Testis (tissue), 2 donors: Measurements from ENCODE around the gene MAGEA3.
"Not testable (repeated sequence)": the region's sequence is repeated elsewhere in the genome, so short reads cannot be mapped to it uniquely, and the experiment has no call there.

Experiments
- POLR2A ChIP-seq: fragments of 450-650 bp; IDR thresholded peaks from one replicate; pipeline ENCODE4 v1.6.1; 2017; ENCODE audit warnings: antibody characterized with exemption, mild to moderate bottlenecking, moderate library complexity
- TF ChIP-seq, protein P1 (sequence below), 3 experiments: fragments of 450-650 bp in 2 of 3; fragments of 200-600 bp in 1 of 3; sonication (generic) in 1 of 3; IDR thresholded peaks; one replicate each; pipeline ENCODE4 v1.5.1; 2016 to 2019; ENCODE audit warnings: antibody characterized with exemption in 3 of 3, mild to moderate bottlenecking in 2 of 3, moderate library complexity in 1 of 3

GRCh38 chrX:152700390-152700789 is 1.8 kb downstream of the MAGEA3 start:
- TF ChIP-seq POLR2A = not testable (repeated sequence)
- TF ChIP-seq, protein P1, sequence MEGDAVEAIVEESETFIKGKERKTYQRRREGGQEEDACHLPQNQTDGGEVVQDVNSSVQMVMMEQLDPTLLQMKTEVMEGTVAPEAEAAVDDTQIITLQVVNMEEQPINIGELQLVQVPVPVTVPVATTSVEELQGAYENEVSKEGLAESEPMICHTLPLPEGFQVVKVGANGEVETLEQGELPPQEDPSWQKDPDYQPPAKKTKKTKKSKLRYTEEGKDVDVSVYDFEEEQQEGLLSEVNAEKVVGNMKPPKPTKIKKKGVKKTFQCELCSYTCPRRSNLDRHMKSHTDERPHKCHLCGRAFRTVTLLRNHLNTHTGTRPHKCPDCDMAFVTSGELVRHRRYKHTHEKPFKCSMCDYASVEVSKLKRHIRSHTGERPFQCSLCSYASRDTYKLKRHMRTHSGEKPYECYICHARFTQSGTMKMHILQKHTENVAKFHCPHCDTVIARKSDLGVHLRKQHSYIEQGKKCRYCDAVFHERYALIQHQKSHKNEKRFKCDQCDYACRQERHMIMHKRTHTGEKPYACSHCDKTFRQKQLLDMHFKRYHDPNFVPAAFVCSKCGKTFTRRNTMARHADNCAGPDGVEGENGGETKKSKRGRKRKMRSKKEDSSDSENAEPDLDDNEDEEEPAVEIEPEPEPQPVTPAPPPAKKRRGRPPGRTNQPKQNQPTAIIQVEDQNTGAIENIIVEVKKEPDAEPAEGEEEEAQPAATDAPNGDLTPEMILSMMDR (IDR thresholded peaks at IDR 0.05) = not testable (repeated sequence)
